ENCODE measurements around the gene AXIN2.

GRCh38 chr17:65604070-65604469, 42.6 kb upstream of the AXIN2 start:
- TF ChIP-seq CTCF (IDR thresholded peaks at IDR 0.05), result no peak
- no peak for TF ChIP-seq POLR2A (IDR thresholded peaks at IDR 0.05)

All from testis (tissue), 2 donors.